Choroid plexus epithelial cell (primary cell): Measurements from ENCODE around the gene MYO19.

Source experiments
- DNase-seq: peaks from one replicate; pipeline ENCODE4 v3.0.0-alpha.2; 2010; ENCODE audit warnings: low read depth
- H3K4me3 ChIP-seq: 2 replicates; pipeline ENCODE4 v1.5.1; 2011; ENCODE audit warnings: low read depth, mild to moderate bottlenecking, control low read depth, low read length, moderate library complexity
- TF ChIP-seq, protein P1 (sequence below): conservative IDR thresholded peaks from 2 replicates; pipeline ENCODE4 v1.5.1; 2011; ENCODE audit warnings: low read depth, mild to moderate bottlenecking, control low read depth, inconsistent platforms, low read length, moderate library complexity

MYO19 gene

DNA sequence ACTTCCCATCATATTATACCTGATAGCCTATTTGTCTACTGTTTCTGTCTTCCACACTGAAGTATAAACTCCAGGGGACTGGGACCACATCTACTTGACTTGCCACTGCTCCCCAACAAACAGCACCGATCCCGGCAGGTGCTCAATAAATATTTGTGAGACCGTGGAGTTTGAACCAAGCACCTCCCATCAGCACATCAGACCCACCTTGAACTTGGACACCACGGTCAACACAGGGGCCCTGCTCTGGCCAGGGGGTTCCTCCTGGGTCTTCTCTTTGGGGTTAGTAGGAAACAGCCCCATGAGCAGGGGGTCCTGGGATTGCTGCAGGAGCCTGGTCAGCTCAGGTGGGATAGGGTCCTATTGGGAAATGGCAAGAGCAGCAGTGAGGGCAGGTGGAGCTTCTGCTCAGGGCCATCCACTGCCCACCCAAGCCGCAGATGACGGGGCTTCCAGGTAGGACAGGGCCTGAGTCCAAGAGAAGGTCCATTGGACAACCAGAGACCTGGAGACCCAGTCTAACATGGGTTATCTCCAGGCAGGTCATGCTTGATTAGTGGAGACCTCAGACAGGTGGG is 28.3 kb downstream of the MYO19 start:
- no peak overlapping the region for H3K4me3 ChIP-seq
- DNase-seq = no peak
- TF ChIP-seq, protein P1, sequence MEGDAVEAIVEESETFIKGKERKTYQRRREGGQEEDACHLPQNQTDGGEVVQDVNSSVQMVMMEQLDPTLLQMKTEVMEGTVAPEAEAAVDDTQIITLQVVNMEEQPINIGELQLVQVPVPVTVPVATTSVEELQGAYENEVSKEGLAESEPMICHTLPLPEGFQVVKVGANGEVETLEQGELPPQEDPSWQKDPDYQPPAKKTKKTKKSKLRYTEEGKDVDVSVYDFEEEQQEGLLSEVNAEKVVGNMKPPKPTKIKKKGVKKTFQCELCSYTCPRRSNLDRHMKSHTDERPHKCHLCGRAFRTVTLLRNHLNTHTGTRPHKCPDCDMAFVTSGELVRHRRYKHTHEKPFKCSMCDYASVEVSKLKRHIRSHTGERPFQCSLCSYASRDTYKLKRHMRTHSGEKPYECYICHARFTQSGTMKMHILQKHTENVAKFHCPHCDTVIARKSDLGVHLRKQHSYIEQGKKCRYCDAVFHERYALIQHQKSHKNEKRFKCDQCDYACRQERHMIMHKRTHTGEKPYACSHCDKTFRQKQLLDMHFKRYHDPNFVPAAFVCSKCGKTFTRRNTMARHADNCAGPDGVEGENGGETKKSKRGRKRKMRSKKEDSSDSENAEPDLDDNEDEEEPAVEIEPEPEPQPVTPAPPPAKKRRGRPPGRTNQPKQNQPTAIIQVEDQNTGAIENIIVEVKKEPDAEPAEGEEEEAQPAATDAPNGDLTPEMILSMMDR = no peak

DNA sequence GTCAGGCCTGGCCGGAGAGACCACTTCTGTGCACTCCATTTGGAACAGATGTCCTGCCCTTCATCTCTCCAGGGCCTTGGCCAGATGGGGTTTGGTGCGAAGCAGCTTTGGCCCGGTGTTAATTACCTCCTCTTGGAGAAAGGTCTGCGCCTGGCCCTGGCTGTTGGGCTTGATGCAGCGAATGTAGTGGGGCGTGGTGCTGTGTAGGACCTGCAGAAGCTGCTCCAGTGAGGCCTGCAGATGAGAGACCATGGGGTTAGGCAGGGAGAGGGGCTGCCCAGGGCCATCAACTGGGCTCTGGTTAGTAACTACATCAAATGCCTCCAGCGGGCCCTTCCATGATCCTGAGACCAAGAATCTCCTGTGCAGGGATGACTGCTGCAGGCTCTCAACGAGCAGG is 29.5 kb downstream of the MYO19 start:
- TF ChIP-seq, protein P1 = no peak
- H3K4me3 ChIP-seq = no peak overlapping the region
- no peak for DNase-seq

DNA sequence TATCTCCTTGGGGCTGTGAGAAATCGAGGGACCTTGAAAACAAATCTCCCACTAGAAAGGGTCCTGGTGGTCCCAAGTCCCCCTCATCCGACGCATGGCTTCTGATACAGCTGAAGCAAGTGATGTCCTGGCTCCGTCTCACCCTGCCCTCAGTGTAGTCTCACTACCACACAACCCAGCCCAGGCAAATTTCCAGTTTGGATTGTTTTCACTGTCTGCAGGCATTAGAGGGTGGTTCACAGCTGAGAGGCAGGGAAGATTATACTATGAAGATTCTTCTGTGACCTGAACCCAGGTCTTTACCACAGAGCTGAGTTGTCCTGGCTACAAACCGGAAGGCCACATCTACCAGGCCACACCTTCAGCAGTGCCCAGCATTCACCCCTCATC is 30.5 kb downstream of the MYO19 start:
- TF ChIP-seq, protein P1 = no peak
- H3K4me3 ChIP-seq = no peak overlapping the region

DNA sequence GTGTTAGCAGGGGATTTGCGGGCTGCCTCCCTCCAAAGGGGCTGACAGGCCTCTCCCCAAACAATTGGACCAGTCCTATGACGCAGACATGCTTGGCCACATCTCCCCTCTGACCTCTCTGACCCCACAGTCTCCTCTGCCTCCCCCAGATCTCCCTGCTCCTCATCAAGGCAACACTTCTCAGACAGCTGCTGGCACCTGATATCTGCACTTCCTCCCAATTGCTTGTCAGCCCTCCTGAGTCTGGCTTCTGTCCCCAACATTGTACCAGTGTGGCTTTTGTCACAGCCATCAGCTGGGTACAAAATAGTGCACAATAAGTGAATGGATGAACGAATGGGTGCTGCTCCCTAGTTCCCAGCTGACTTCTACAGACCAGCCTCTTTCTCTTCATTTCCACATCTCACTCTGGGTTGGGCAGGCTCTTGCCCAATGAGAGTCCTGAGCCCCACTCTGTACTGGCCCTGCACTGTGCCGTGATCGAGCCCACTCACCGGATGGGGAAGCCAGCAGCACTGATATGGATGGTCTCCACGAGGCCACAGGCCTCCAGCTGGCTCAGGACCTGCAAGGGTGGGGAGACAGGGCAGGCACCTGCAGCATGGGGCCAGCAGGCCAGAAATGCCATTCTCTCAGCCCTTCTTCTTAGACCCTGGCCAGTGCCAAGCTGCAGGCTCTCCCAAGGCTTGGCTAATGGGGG is 31.1 kb downstream of the MYO19 start:
- H3K4me3 ChIP-seq = no peak overlapping the region
- no peak for DNase-seq
- TF ChIP-seq, protein P1 = no peak

More for the DNA sequence above, 30.5 kb downstream of the MYO19 start:
- no peak for DNase-seq

DNA sequence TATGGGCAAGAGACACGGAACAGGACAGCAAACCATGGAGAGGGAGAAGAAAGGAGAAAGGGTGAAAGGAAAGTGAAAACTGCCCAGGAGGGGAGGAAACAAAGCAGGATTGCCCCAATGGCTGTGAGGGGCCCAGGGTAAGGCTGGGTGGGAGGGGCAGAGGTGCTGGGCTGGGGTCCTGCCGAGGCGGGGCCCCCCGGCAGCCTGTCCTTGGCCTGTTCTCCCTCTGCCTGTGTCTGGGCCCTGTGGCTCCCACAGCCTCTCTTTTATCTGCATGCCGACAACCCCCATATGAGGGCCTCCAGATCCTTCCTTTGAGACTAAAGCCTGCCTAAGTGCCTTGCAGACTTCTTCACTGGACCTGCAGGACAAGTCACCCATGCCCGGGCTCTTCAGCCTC is 32.7 kb downstream of the MYO19 start:
- no peak overlapping the region for H3K4me3 ChIP-seq
- TF ChIP-seq, protein P1 = no peak
- no peak for DNase-seq

DNA sequence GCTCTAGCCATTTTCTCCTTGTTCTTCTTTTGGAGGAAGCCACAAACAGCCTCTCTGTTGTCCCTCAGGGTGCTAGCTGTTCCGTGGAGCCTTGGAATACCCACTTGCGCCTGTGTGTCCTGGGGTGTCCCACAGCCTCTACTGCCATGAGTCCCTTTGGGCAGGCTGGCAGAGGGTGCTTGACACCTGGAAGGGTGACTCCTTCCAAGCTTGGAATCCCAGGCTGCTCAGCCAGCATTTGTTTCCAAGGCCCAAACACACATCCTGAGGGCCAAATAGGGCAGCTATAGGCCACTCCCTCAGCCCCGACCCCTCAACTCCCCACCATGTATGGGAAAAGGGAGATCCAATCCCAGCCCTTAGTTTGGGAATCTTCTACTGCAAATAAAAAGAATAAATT is 33.3 kb downstream of the MYO19 start:
- DNase-seq = no peak
- no peak overlapping the region for H3K4me3 ChIP-seq
- TF ChIP-seq, protein P1 = no peak

DNA sequence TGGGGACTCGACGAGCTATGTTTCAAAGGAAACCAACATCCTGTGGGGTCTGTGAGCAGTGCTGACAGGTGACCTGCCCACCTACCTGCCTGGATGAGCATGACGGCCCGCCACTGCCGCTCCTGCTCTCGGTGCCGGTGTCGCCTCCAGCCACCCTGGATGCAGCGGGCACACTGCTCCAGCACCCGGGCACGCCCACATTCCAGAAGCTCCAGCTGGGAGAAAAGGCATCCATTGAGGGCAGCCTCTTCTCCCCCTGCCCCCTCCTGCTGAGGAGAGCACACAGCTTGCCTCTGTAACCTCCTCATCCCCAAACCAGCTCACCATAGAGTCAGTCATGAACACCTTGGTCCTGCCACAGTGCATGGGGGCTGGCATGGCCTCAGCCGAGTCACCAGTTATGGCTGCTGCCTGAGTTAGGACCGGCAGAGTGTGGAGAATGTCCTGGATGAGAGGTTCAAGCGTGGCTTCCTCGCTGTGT is 33.9 kb downstream of the MYO19 start:
- TF ChIP-seq, protein P1 = no peak

More for the DNA sequence above, 33.9 kb downstream of the MYO19 start:
- H3K4me3 ChIP-seq = no peak overlapping the region
- no peak for DNase-seq
